ENCODE results near the gene AHCYL2.
"Not testable (repeated sequence)": the region's sequence is repeated elsewhere in the genome, so short reads cannot be mapped to it uniquely, and the experiment has no call there.

AHCYL2 gene

GRCh38 chr7:129295015-129295423, 70.2 kb downstream of the AHCYL2 start:
- no peak for DNase-seq

GRCh38 chr7:129298268-129298893, 73.6 kb downstream of the AHCYL2 start:
- DNase-seq = peak; percentile 18

GRCh38 chr7:129299889-129300288, 75.1 kb downstream of the AHCYL2 start:
- DNase-seq = no peak

GRCh38 chr7:129300299-129300698, 75.5 kb downstream of the AHCYL2 start:
- not testable (repeated sequence) for DNase-seq

- DNase-seq = no peak
Measured at GRCh38 chr7:129307592-129307991, 82.8 kb downstream of the AHCYL2 start.

- DNase-seq = no peak
Measured at GRCh38 chr7:129308047-129308446, 83.2 kb downstream of the AHCYL2 start.

GRCh38 chr7:129311429-129311828, 86.6 kb downstream of the AHCYL2 start:
- no peak for DNase-seq

- DNase-seq = no peak
Measured at GRCh38 chr7:129313282-129313681, 88.5 kb downstream of the AHCYL2 start.

- no peak for DNase-seq
Measured at GRCh38 chr7:129315960-129316359, 91.1 kb downstream of the AHCYL2 start.

GRCh38 chr7:129317450-129317849, 92.6 kb downstream of the AHCYL2 start:
- DNase-seq = no peak

- DNase-seq = no peak
Measured at GRCh38 chr7:129327076-129327475, 102.2 kb downstream of the AHCYL2 start.

GRCh38 chr7:129332254-129333035, 107.6 kb downstream of the AHCYL2 start:
- DNase-seq = no peak

- DNase-seq = no peak
Measured at GRCh38 chr7:129334473-129334872, 109.6 kb downstream of the AHCYL2 start.

- DNase-seq = no peak
Measured at GRCh38 chr7:129338450-129338849, 113.6 kb downstream of the AHCYL2 start.

GRCh38 chr7:129341212-129341611, 116.4 kb downstream of the AHCYL2 start:
- DNase-seq = no peak

GRCh38 chr7:129341816-129342806, 117.3 kb downstream of the AHCYL2 start:
- no peak for DNase-seq

GRCh38 chr7:129343099-129343700, 118.4 kb downstream of the AHCYL2 start:
- DNase-seq = no peak

GRCh38 chr7:129347330-129347729, 122.5 kb downstream of the AHCYL2 start:
- DNase-seq = no peak

GRCh38 chr7:129348023-129348740, 123.4 kb downstream of the AHCYL2 start:
- no peak for DNase-seq

- no peak for DNase-seq
Measured at GRCh38 chr7:129351320-129351719, 126.5 kb downstream of the AHCYL2 start.

- DNase-seq = not testable (repeated sequence)
Measured at GRCh38 chr7:129353104-129353503, 128.3 kb downstream of the AHCYL2 start.
